B cell (primary cell): ENCODE measurements around the gene CEP43.

ENCODE experiments used
- EZH2 ChIP-seq: IDR thresholded peaks from 2 replicates; pipeline ENCODE4 v1.6.1; 2012; ENCODE audit warnings: borderline replicate concordance, low read depth, mild to moderate bottlenecking, moderate library complexity, low read length; ENCODE audit not compliant: insufficient read depth, poor library complexity, severe bottlenecking
- TF ChIP-seq, protein P1 (sequence below): fragments of 200-600 bp; IDR thresholded peaks from one replicate; pipeline ENCODE4 v1.8.0; 2022; ENCODE audit warnings: antibody characterized with exemption, mild to moderate bottlenecking

DNA sequence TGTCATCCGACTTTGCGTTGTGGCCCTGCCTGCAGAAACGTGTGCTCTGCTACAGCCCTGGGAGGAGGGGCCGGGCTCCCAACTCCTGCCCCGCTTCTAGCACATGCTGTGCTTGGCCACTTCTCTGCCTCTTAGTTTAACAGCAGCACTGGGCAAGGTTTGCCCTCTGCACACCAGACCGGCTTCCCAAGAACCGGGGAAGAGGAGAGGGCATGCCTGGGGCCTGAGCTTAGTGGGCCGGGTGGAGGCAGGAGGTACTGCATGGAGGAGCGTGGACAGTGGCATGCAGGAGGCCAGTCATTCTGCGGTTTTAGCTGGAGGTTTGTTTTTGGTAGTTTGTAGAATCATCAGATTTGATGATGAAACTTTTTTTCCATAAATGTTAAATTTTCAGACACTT is 45.5 kb downstream of the CEP43 start:
- TF ChIP-seq, protein P1, sequence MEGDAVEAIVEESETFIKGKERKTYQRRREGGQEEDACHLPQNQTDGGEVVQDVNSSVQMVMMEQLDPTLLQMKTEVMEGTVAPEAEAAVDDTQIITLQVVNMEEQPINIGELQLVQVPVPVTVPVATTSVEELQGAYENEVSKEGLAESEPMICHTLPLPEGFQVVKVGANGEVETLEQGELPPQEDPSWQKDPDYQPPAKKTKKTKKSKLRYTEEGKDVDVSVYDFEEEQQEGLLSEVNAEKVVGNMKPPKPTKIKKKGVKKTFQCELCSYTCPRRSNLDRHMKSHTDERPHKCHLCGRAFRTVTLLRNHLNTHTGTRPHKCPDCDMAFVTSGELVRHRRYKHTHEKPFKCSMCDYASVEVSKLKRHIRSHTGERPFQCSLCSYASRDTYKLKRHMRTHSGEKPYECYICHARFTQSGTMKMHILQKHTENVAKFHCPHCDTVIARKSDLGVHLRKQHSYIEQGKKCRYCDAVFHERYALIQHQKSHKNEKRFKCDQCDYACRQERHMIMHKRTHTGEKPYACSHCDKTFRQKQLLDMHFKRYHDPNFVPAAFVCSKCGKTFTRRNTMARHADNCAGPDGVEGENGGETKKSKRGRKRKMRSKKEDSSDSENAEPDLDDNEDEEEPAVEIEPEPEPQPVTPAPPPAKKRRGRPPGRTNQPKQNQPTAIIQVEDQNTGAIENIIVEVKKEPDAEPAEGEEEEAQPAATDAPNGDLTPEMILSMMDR, result no peak
- no peak for TF ChIP-seq EZH2
